ENCODE data around the gene CACNA2D1.
"Not testable (repeated sequence)": the region's sequence is repeated elsewhere in the genome, so short reads cannot be mapped to it uniquely, and the experiment has no call there.

CACNA2D1 gene

GRCh38 chr7:82393076-82393839 is 50.3 kb downstream of the CACNA2D1 start:
- DNase-seq (ENCODE audit: low read depth) = no peak

DNA sequence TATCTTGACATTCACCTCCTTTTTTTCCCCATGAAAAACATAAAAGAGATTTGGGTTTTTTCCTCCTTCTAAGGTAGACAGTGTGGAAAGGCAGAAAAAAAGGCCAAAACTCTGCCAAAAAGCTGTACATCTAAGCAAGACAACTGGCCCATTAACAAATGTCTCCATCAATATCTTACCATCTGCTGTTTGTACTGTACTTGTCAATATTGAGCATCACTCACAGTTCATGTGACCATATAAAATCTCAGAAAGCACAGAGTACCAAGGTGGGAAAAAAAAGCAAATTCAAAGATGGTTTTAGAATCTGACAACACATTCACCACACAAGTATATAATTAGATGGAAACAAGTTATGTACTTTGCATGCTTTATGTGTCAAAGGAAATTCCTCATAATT is 52.6 kb downstream of the CACNA2D1 start:
- DNase-seq (ENCODE audit: low read depth) = no peak

GRCh38 chr7:82389876-82390275 is 53.7 kb downstream of the CACNA2D1 start:
- DNase-seq (ENCODE audit: low read depth) = no peak

- DNase-seq (ENCODE audit: low read depth) = no peak
These were observed 55.4 kb downstream of the CACNA2D1 start for GRCh38 chr7:82388138-82388537.

DNA sequence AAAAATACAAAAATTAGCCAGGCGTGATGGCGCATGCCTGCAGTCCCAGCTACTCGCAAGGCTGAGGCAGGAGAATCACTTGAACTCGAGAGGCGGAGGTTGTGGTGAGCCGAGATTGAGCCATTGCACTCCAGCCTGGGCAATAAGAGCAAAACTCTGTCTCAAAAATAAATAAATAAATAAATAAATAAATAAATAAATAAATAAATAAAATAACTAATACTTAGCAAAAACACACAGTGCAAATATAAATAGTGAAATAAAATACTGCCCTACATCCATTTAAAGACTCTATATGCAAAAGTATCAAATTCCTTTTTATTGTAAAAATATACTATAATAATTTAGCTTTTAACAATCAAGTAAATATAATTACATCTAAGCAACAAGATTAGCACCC is 57.0 kb downstream of the CACNA2D1 start:
- DNase-seq (ENCODE audit: low read depth) = not testable (repeated sequence)

- DNase-seq (ENCODE audit: low read depth) = no peak
These were observed 58.8 kb downstream of the CACNA2D1 start for GRCh38 chr7:82384779-82385178.

- DNase-seq (ENCODE audit: low read depth) = no peak
These were observed 59.5 kb downstream of the CACNA2D1 start for GRCh38 chr7:82384051-82384464.

DNA sequence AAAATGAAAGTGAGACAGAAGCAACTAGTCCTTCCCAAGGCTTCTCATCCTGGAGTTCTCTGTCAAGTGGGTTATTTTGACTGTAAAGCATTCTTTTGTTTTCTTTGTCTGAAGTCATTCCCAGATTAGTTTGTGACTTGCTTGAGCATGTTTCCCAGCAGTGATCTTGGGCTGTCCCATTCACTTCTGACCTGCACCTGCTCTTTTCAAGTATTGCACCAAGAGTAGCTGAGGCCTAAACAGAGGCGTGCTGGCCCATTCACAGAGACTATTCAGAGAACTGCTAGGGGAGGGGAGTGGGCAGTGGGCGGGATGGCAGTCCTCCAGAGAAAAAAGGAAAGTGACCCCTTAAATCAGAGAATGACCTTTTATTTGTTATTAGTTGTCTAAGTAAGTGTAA is 61.3 kb downstream of the CACNA2D1 start:
- DNase-seq (ENCODE audit: low read depth) = no peak

- DNase-seq (ENCODE audit: low read depth) = no peak
These were observed 66.8 kb downstream of the CACNA2D1 start for GRCh38 chr7:82376739-82377138.

DNA sequence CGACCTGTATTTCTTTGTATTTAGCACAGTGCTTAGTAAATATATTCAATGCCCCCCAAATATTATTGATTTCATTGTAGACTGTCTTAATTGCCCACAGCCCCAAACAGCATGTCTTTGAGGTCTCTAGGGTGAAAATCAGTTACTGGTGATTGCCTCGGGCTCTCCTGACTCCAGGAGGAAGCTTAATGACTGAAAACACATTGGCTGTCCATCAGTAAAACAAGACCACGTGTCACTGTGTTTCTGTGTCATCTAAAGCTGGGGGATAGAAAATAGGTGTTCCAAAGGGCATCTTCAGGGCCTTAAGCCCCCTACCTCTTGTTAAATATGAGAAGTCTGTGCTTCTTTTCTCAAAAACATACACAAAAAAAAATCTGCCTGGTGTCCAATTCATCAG is 67.9 kb downstream of the CACNA2D1 start:
- DNase-seq (ENCODE audit: low read depth) = no peak

DNA sequence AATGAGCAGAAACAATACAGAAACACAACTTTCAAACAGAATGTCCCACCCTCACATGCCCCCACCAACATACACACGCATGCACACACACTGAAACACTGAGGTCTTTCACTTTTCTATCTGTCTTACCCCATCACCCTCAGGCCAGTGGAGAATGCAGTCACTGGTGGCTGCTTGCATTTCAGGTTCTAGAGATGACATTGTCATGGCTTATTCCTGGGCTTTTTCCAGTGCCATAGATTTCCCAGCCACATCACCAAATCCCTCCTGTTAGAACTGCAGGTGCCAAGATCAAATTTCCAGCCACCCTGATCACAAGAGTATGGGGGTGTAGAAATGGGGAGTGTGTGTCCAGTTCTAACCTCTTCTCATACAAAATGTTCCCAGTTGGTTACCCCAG is 68.4 kb downstream of the CACNA2D1 start:
- no peak for DNase-seq (ENCODE audit: low read depth)

GRCh38 chr7:82373926-82374635 is 69.5 kb downstream of the CACNA2D1 start:
- no peak for DNase-seq (ENCODE audit: low read depth)

- DNase-seq (ENCODE audit: low read depth) = no peak
These were observed 78.9 kb downstream of the CACNA2D1 start for GRCh38 chr7:82364671-82365070.

GRCh38 chr7:82364048-82364447 is 79.5 kb downstream of the CACNA2D1 start:
- DNase-seq (ENCODE audit: low read depth) = no peak

DNA sequence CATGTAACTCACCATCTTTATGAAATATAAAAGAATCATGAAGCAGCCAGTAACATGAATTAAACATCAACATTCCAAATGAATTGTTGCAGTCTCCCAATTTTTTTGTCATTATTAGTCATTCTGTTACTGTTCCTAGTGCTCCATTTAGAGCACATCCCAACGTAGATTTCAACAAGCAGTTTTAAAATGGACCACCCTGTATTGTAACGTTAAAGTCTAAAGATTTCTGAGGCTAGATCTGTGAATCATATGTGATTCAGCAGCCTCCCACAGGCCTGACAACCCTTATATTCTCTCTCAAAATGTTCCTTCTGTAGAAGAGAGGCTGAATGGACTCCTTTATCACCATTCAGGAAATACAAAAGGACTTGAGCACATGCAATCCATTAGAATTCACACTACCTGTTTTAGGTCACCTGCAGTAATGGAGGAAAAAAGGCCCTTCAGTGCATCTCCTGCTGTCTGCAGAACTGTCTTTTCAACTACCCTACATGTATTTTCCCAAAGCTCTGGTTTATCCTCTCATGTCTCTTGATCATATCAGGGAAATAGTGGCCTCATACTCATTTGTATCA is 81.4 kb downstream of the CACNA2D1 start:
- no peak for DNase-seq (ENCODE audit: low read depth)

- DNase-seq (ENCODE audit: low read depth) = no peak
These were observed 82.8 kb downstream of the CACNA2D1 start for GRCh38 chr7:82360591-82361368.

DNA sequence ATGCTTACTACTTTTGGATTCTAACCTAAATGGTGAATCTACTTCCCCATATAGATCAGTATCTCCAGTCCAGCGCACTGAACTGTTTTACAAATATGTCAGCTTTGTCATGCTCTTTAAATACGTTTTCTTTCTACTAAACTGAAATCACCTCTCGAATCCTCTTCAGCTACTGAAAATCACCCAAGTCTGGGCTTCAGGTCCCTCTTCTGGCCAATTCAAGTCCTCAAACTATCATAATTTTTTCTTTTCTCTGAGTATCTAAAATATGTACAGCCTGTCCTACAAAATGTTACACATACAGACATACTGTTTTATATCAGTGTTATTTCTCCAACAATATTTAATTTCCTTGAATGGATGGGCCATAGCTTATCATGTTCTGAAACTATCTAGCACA is 84.2 kb downstream of the CACNA2D1 start:
- no peak for DNase-seq (ENCODE audit: low read depth)

DNA sequence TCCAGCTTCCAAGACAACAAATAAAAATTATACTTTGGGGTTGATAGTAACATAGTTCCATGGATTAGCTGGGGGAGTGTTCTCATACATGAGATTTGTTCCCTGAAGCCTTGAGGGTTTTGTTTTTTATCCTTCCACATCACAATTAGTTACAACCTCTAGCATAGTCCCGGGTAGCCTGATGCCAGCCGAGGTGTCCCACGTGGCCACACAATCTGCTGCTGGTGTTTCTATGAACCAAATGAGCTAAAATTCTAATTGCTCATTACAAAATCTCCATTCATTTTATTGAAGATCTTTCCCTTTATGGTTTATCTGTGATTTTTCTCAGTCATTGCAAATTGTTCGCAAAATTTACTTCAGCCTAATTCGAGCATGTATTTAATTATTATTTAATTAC is 84.7 kb downstream of the CACNA2D1 start:
- DNase-seq (ENCODE audit: low read depth) = no peak

DNA sequence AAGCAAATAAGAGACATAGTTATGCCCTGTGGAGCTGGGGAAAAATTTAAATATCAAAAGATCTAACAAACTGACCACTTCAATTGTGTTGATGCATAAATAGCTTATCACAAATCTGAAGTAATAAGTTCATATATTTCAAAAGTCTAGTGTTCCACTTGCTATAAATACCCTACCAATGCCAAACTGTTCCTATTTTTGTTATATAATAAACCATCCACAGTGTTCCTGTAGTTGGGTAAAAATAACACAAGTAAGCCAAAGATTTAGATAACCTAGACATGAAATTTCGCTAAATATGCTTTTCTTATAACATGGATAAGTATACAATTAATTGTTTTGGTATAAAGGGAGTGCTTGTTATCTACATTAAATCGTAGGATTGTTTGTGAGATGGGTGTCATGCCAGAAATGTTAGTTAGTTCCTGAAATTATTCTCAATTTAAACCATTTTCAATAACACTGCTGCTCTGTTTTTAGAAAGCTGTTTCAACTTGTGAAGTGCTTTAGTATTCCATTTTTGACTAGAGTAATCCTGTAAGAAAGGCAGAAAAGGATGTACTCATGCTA is 85.5 kb downstream of the CACNA2D1 start:
- no peak for DNase-seq (ENCODE audit: low read depth)

- no peak for DNase-seq (ENCODE audit: low read depth)
These were observed 95.3 kb downstream of the CACNA2D1 start for GRCh38 chr7:82348251-82348650.

DNA sequence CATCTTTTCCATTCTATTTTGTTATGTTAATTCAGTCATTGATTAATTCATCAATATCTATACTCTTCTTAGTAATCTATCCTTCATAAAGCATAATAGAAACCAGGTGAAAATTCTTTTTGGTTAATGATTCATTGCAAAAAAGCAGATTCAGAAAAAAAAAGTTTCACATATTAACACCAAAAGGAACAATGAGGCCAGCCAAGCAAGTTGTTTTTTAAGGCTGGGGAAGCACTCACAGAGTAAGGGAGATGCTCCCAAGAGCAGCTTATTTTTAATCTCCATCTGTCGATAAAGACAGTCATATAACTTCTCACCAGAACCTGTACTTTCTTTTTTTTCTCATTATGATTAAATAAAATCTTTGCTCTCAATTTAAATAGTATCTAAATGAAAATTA is 95.8 kb downstream of the CACNA2D1 start:
- DNase-seq (ENCODE audit: low read depth) = no peak

DNA sequence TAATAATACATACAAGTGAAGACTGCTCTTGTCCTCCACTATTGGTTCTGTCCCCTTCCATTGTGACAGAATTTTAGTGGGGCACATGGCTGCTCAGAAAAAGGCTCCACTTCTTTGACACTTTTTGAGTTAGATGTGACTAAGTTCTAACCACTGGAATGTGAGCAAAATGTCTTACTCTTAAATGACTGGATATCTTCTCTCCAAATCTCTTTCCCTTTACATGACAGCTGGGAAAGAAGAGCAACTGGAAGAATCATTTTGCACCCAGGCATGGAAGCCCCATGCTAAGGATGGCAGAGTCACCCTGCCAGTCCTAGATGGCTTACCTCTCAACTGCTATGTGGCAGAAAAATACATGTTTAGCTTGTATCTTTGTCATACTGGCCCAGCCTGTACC is 97.7 kb downstream of the CACNA2D1 start:
- no peak for DNase-seq (ENCODE audit: low read depth)

Data from activated T-cell treated with anti-CD3 and anti-CD28 coated beads for 48 hours (primary cell).